Duodenal mucosa (tissue), 2 donors: ENCODE data around the gene LANCL2.
"Not testable (repeated sequence)": the region's sequence is repeated elsewhere in the genome, so short reads cannot be mapped to it uniquely, and the experiment has no call there.

ENCODE experiments used
- H3K27ac ChIP-seq: one replicate; pipeline ENCODE4 v1.7.0; 2013; ENCODE audit warnings: low read depth, low read length
- H3K27me3 ChIP-seq, 2 donors: one replicate each; pipeline ENCODE4 v1.7.0; 2013; ENCODE audit warnings: low read length in 2 of 2, control low read depth in 1 of 2; ENCODE audit not compliant: insufficient read depth in 2 of 2, control insufficient read depth in 1 of 2
- H3K36me3 ChIP-seq, 2 donors: one replicate each; pipeline ENCODE4 v1.7.0; 2013; ENCODE audit warnings: low read length in 2 of 2, control low read depth in 1 of 2; ENCODE audit not compliant: insufficient read depth in 2 of 2, control insufficient read depth in 1 of 2
- H3K4me1 ChIP-seq, 2 donors: one replicate each; pipeline ENCODE4 v1.7.0; 2013; ENCODE audit warnings: low read length in 2 of 2, control low read depth in 1 of 2; ENCODE audit not compliant: insufficient read depth in 2 of 2, control insufficient read depth in 1 of 2
- H3K4me3 ChIP-seq, 2 donors: one replicate each; pipeline ENCODE4 v1.7.0; 2013; ENCODE audit warnings: low read length in 2 of 2, low read depth in 1 of 2
- H3K9ac ChIP-seq, 2 donors: one replicate each; pipeline ENCODE4 v1.7.0; 2013; ENCODE audit warnings: low read length in 2 of 2, low read depth in 1 of 2
- H3K9me3 ChIP-seq, 2 donors: one replicate each; pipeline ENCODE4 v1.7.0; 2013; ENCODE audit warnings: low read length in 2 of 2, control low read depth in 1 of 2; ENCODE audit not compliant: control insufficient read depth in 1 of 2

The LANCL2 gene

DNA sequence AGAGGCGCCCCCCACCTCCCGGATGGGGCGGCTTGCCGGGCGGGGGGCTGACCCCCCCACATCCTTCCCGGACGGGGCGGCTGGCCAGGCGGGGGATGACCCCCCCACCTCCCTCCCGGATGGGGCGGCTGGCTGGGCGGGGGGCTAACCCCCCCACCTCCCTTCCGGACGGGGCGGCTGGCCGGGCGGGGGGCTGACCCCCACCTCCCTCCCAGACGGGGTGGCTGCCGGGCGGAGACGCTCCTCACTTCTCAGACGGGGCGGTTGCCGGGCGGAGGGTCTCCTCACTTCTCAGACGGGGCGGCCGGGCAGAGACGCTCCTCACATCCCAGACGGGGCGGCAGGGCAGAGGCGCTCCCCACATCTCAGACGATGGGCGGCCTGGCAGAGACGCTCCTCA lies 37.4 kb downstream of the LANCL2 start:
- not testable (repeated sequence) for H3K9me3 ChIP-seq

GRCh38 chr7:55405856-55406541 lies 40.9 kb downstream of the LANCL2 start:
- peaks cover 0 to 3% of the 10 kb centered on the region in 2 donors for H3K36me3 ChIP-seq
- H3K27me3 ChIP-seq = no peaks in the 10 kb centered on the region
- H3K27ac ChIP-seq = no peak overlapping the region
- peak overlapping the region; percentile 19 to 34 for H3K4me3 ChIP-seq
- peak overlapping the region in 1 of 2 donors; percentile 16 for H3K9ac ChIP-seq
- H3K4me1 ChIP-seq = peaks cover 26 to 31% of the 10 kb centered on the region in 2 donors
- H3K9me3 ChIP-seq = no peaks in the 10 kb centered on the region

More for the DNA sequence above, 37.4 kb downstream of the LANCL2 start:
- H3K27ac ChIP-seq, H3K9ac ChIP-seq, H3K27me3 ChIP-seq, H3K36me3 ChIP-seq, H3K4me3 ChIP-seq: not testable (repeated sequence)
- H3K4me1 ChIP-seq = peaks cover 12 to 20% of the 10 kb centered on the region in 2 donors

DNA sequence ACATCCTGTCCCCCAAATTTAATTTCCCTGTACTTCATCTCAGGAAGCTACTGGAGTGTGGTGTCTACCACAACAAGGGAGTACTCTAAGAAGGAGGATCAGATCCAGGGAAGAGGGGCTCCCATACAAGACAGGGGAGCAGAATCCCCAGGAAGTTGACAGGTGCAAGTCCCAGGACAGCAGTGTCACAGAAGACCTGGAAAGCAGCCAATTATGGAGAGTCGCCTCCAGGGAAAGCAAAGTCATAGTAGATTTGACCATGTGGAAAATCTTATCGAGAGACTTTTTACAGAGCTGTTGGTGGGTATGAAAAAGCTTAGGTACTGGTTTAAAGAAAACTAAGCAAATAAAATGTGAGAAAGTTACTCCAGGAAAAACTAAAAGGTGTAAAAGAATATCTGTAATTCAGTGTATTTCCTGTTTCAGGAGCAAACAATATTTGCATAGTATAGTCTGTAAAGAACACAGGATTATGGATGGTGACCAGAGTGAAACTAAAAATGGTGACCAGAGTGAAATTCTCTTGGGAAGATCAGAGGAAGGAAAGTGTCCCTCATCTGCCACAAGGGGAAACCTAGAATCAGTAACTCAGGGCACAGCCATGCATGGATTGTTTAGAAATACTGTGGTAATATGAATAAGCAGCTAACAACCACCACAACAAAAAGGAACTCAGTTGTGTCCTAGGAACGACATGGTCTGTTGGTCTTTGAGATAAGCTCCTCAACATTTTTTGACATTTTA lies 44.5 kb downstream of the LANCL2 start:
- Histone ChIP-seq H3K27ac (peak overlapping the region; percentile 32), H3K36me3 (peaks cover 3 to 10% of the 10 kb centered on the region in 2 donors), H3K4me1 (peaks cover 26 to 31% of the 10 kb centered on the region in 2 donors), H3K4me3 (peak overlapping the region in 1 of 2 donors; percentile 19), H3K27me3 (no peaks in the 10 kb centered on the region), H3K9me3 (no peaks in the 10 kb centered on the region), H3K9ac (peak overlapping the region in 1 of 2 donors; percentile 35)

GRCh38 chr7:55410667-55411239 lies 45.6 kb downstream of the LANCL2 start:
- H3K4me1 ChIP-seq = peaks cover 22 to 26% of the 10 kb centered on the region in 2 donors
- H3K27ac ChIP-seq = no peak overlapping the region
- peaks cover 0 to 10% of the 10 kb centered on the region in 2 donors for H3K36me3 ChIP-seq
- H3K9ac ChIP-seq = no peak overlapping the region
- H3K4me3 ChIP-seq = no peak overlapping the region
- no peaks in the 10 kb centered on the region for H3K27me3 ChIP-seq
- H3K9me3 ChIP-seq = no peaks in the 10 kb centered on the region

DNA sequence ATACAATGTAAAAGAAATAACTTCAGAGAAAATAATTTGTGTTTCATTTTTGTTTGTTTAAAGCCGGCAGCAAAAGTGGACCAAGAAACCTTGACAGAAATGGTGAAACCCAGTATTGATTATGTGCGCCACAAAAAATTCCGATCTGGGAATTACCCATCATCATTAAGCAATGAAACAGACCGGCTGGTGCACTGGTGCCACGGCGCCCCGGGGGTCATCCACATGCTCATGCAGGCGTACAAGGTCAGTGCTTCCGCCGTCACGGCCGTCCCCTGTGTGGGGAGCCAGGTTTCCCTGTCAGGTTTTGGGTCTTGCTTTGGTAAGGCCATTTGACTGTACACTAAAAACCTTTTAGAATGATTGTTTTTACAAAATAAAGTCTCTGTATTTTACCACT lies 46.7 kb downstream of the LANCL2 start:
- H3K4me3 ChIP-seq = no peak overlapping the region
- H3K36me3 ChIP-seq = peaks cover 0 to 10% of the 10 kb centered on the region in 2 donors
- H3K9me3 ChIP-seq = no peaks in the 10 kb centered on the region
- no peak overlapping the region for H3K9ac ChIP-seq
- peaks cover 14 to 15% of the 10 kb centered on the region in 2 donors for H3K4me1 ChIP-seq
- H3K27ac ChIP-seq = no peak overlapping the region
- H3K27me3 ChIP-seq = no peaks in the 10 kb centered on the region

DNA sequence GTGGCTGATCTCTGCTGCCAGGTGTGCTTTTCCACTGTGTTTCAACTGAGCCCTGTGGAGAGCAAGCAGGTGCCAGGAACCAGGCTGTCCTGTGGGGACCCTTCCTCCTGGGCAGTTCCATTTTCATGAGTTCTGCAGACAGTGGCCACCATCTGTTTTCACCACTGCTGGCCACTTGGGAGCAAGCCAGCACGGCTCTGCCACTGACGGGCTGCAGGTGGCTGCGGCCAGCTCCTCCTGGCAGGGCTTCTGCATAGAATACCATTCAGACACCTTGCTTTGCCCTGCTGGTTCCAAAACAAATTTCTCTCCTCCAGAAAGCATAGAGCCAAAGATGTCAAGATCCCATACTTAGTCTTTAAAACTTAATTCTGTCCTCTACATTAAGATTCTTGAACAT lies 48.3 kb downstream of the LANCL2 start:
- Histone ChIP-seq H3K27ac (no peak overlapping the region), H3K9ac (no peak overlapping the region), H3K27me3 (no peaks in the 10 kb centered on the region), H3K36me3 (peaks cover 0 to 10% of the 10 kb centered on the region in 2 donors), H3K9me3 (no peaks in the 10 kb centered on the region), H3K4me3 (no peak overlapping the region), H3K4me1 (peaks cover 6 to 11% of the 10 kb centered on the region in 2 donors)

DNA sequence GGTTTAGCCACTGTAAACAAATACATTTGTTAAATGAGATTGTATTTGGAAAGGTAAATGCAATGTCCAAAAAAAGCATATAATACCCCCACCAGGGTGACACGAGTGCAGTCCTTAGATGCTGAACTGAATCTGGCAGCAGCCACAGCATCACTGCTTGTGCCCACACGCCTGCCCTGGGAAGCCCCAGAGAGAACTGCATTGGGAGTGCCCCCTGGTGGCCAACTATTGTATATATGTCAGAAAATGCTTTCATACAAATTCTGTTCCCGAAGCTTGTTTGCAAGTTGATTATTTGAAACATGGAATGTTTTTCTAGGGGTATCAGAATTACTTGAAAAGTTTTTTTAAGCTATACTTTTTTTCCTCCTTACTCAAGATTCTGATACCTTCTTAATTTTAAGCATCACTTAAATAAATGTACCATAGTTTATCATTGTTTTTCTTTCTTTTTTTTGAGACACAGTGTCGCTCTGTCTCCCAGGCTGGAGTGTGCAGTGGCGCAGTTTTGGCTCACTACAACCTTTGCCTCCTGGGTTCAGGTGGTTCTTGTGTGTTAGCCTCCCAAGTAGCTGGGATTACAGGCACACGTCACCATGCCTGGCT lies 50.1 kb downstream of the LANCL2 start:
- no peak overlapping the region for H3K9ac ChIP-seq
- no peaks in the 10 kb centered on the region for H3K27me3 ChIP-seq
- no peak overlapping the region for H3K4me3 ChIP-seq
- H3K9me3 ChIP-seq = no peaks in the 10 kb centered on the region
- H3K27ac ChIP-seq = no peak overlapping the region
- H3K4me1 ChIP-seq = no peaks in the 10 kb centered on the region
- peaks cover 0 to 10% of the 10 kb centered on the region in 2 donors for H3K36me3 ChIP-seq

- H3K36me3 ChIP-seq, H3K9ac ChIP-seq, H3K4me3 ChIP-seq, H3K9me3 ChIP-seq, H3K27ac ChIP-seq, H3K4me1 ChIP-seq, H3K27me3 ChIP-seq: not testable (repeated sequence)
These were observed 52.3 kb downstream of the LANCL2 start for GRCh38 chr7:55417456-55417855.

- Histone ChIP-seq H3K27me3 (no peaks in the 10 kb centered on the region), H3K4me1 (no peaks in the 10 kb centered on the region), H3K4me3 (no peak overlapping the region), H3K36me3 (peaks cover 5% of the 10 kb centered on the region in 2 donors), H3K9ac (no peak overlapping the region), H3K9me3 (no peaks in the 10 kb centered on the region), H3K27ac (no peak overlapping the region)
These were observed 55.4 kb downstream of the LANCL2 start for GRCh38 chr7:55420530-55420929.

DNA sequence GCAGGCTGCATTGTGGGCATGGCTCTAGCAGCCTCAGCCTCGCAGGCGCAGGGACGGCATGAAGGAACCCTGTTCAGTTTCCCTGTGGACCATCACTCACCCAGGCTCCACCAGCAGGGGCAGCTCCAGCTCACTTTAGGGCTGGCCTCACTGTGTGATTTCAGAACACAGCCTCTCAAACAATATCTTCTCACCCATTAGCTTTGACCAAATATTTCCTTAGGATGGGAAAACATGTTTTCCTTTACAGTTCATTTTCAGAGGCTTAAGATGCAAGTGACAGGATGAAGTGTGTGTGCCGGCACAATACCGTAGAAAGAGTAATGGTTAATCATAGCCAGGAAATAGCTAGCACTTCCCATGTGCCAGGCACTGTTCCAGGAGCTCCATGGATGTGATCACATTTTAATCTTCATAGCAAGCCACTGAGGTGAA lies 58.2 kb downstream of the LANCL2 start:
- Histone ChIP-seq H3K4me1 (no peaks in the 10 kb centered on the region), H3K4me3 (no peak overlapping the region), H3K36me3 (peaks cover 14 to 19% of the 10 kb centered on the region in 2 donors), H3K9ac (no peak overlapping the region), H3K27me3 (no peaks in the 10 kb centered on the region), H3K27ac (no peak overlapping the region), H3K9me3 (no peaks in the 10 kb centered on the region)
